ENCODE results near the gene PDPK1. TPM values are rescaled to one million over a fixed set of nuclear protein-coding genes. Genes with fewer than 3 reads are reported as not detected.

The PDPK1 gene
- total RNA-seq, 4 donors from 2014 or later: 30.8 to 43.1 (median 36.5) TPM

- no peaks in the 10 kb centered on the region for H3K27me3 ChIP-seq
- no peak overlapping the region for H3K4me3 ChIP-seq
- no peak overlapping the region for H3K27ac ChIP-seq
- no peak for ATAC-seq
- WGBS, 2 donors (ENCODE audit: low coverage in 1 of 2): 92% methylated on average over 5 of the region's 6 CpGs; no CpG with 5 or more reads in 1 of the 2 donors
- peaks cover 0 to 35% (median 18%) of the 10 kb centered on the region in 3 donors for H3K4me1 ChIP-seq
- peaks cover 0 to 78% of the 10 kb centered on the region in 2 donors for H3K36me3 ChIP-seq
- TF ChIP-seq EP300 (IDR thresholded peaks at IDR 0.05) (no peak), POLR2AphosphoS5 (IDR thresholded peaks at IDR 0.05) (no peak), POLR2A (IDR thresholded peaks at IDR 0.05) (no peak)
- no peaks in the 10 kb centered on the region for H3K9me3 ChIP-seq
Observed at GRCh38 chr16:2523801-2524231, 14.0 kb upstream of the PDPK1 start.

DNA sequence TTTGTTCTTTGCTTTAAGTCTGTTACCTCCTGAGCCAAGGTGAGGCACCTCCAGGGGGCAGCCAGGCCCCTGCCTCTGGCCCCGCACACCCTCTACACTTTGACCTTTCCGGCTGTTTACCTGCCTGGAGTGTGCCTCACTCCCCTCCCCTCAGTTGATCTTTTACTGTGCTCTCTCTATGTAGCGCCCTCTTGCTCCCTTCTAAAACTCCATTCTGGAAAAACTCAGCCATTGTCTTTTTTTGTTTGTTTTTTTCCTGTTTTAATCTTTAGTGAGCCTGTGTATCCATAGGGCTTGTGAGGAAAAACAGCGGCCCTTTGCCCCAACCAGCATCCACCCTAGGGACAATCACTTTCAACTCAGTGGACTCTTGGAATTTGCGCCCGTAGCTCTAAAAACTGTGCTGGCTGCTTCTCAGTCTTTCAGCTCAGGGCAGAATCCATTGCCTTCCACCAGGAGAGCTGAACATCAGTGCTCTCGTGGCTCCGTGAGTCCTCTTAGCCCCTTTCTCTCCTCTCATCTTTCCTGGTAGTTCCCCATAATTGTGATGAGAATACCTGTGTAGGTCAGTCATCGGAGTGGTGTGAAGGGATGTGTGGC, 13.4 kb upstream of the PDPK1 start:
- H3K9me3 ChIP-seq: no peaks in the 10 kb centered on the region
- peaks cover 0 to 29% (median 12%) of the 10 kb centered on the region in 3 donors for H3K4me1 ChIP-seq
- H3K27ac ChIP-seq: no peak overlapping the region
- ATAC-seq: no peak
- peaks cover 0 to 79% of the 10 kb centered on the region in 2 donors for H3K36me3 ChIP-seq
- H3K27me3 ChIP-seq: no peaks in the 10 kb centered on the region
- 85 to 100% methylated on average over 1 to 6 of the region's 9 CpGs for WGBS, 2 donors (ENCODE audit: low coverage in 1 of 2)
- no peak overlapping the region for H3K4me3 ChIP-seq
- TF ChIP-seq EP300 (IDR thresholded peaks at IDR 0.05): no peak
- TF ChIP-seq, protein P1, sequence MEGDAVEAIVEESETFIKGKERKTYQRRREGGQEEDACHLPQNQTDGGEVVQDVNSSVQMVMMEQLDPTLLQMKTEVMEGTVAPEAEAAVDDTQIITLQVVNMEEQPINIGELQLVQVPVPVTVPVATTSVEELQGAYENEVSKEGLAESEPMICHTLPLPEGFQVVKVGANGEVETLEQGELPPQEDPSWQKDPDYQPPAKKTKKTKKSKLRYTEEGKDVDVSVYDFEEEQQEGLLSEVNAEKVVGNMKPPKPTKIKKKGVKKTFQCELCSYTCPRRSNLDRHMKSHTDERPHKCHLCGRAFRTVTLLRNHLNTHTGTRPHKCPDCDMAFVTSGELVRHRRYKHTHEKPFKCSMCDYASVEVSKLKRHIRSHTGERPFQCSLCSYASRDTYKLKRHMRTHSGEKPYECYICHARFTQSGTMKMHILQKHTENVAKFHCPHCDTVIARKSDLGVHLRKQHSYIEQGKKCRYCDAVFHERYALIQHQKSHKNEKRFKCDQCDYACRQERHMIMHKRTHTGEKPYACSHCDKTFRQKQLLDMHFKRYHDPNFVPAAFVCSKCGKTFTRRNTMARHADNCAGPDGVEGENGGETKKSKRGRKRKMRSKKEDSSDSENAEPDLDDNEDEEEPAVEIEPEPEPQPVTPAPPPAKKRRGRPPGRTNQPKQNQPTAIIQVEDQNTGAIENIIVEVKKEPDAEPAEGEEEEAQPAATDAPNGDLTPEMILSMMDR (IDR thresholded peaks at IDR 0.05): no peak

- WGBS, 2 donors (ENCODE audit: low coverage in 1 of 2): 51 to 74% methylated on average over 2 to 6 of the region's 8 CpGs
- no peak for ATAC-seq
- H3K4me1 ChIP-seq: peaks cover 0 to 22% (median 5%) of the 10 kb centered on the region in 3 donors
- TF ChIP-seq POLR2A (IDR thresholded peaks at IDR 0.05) (no peak), EP300 (IDR thresholded peaks at IDR 0.05) (no peak), POLR2AphosphoS5 (IDR thresholded peaks at IDR 0.05) (no peak)
- TF ChIP-seq, protein P1 (IDR thresholded peaks at IDR 0.05): no peak
- peaks cover 0 to 85% of the 10 kb centered on the region in 2 donors for H3K36me3 ChIP-seq
- H3K4me3 ChIP-seq: no peak overlapping the region
- H3K9me3 ChIP-seq: no peaks in the 10 kb centered on the region
- no peak overlapping the region for H3K27ac ChIP-seq
- H3K27me3 ChIP-seq: no peaks in the 10 kb centered on the region
Observed at GRCh38 chr16:2526135-2526534, 11.7 kb upstream of the PDPK1 start.

GRCh38 chr16:2527071-2527783, 10.6 kb upstream of the PDPK1 start:
- TF ChIP-seq POLR2AphosphoS5 (IDR thresholded peaks at IDR 0.05) (no peak), POLR2A (IDR thresholded peaks at IDR 0.05) (no peak), EP300 (IDR thresholded peaks at IDR 0.05) (no peak)
- TF ChIP-seq, protein P1 (IDR thresholded peaks at IDR 0.05): no peak
- H3K9me3 ChIP-seq: no peaks in the 10 kb centered on the region
- no peaks in the 10 kb centered on the region for H3K27me3 ChIP-seq
- peaks cover 0 to 82% of the 10 kb centered on the region in 2 donors for H3K36me3 ChIP-seq
- H3K4me1 ChIP-seq: peaks cover 0 to 18% (median 6%) of the 10 kb centered on the region in 3 donors
- ATAC-seq: no peak
- WGBS, 2 donors (ENCODE audit: low coverage in 1 of 2): 79% methylated on average over 6 of the region's 12 CpGs; no CpG with 5 or more reads in 1 of the 2 donors
- no peak overlapping the region for H3K4me3 ChIP-seq
- no peak overlapping the region for H3K27ac ChIP-seq

- TF ChIP-seq, protein P1 (IDR thresholded peaks at IDR 0.05): no peak
- TF ChIP-seq EP300 (IDR thresholded peaks at IDR 0.05) (no peak), POLR2AphosphoS5 (IDR thresholded peaks at IDR 0.05) (no peak), POLR2A (IDR thresholded peaks at IDR 0.05) (no peak)
- 100% methylated on average over 1 of the region's 24 CpGs; no CpG with 5 or more reads in 1 of the 2 donors for WGBS, 2 donors (ENCODE audit: low coverage in 1 of 2)
- no peaks in the 10 kb centered on the region for H3K27me3 ChIP-seq
Observed at GRCh38 chr16:2527784-2528100, 10.1 kb upstream of the PDPK1 start.

More at GRCh38 chr16:2527784-2528100, 10.1 kb upstream of the PDPK1 start:
- peaks cover 0 to 19% (median 6%) of the 10 kb centered on the region in 3 donors for H3K4me1 ChIP-seq
- peaks cover 0 to 76% of the 10 kb centered on the region in 2 donors for H3K36me3 ChIP-seq
- no peak overlapping the region for H3K27ac ChIP-seq
- ATAC-seq: no peak
- H3K4me3 ChIP-seq: no peak overlapping the region
- no peaks in the 10 kb centered on the region for H3K9me3 ChIP-seq

All from gastroesophageal sphincter (tissue), 4 donors.